ENCODE data around the gene OR51B2.

- no peak for TF ChIP-seq CTCF (IDR thresholded peaks at IDR 0.05; ENCODE audit: low read length)
- TF ChIP-seq EZH2 (IDR thresholded peaks at IDR 0.05; ENCODE audit: borderline replicate concordance, low read length) = no peak
Measured at GRCh38 chr11:5282628-5283027, 41.5 kb downstream of the OR51B2 start.

All from OCI-LY1 (cell line).